HEK293 (cell line): ENCODE measurements around the gene CENPO.

Source experiments
- CTCF ChIA-PET: fragments of 350-600 bp; formaldehyde crosslinking; extraction: SDS; loops from one replicate; lab custom pipeline; 2021; ENCODE audit warnings: antibody characterized with exemption; lab: Yijun Ruan, JAX
- POLR2A ChIA-PET: fragments of 300-600 bp; formaldehyde crosslinking; extraction: SDS; loops from one replicate; lab custom pipeline; 2020; ENCODE audit warnings: antibody characterized with exemption, inconsistent platforms; lab: Yijun Ruan, JAX
- H3K27ac ChIP-seq: fragments of 200-500 bp; sonication (Bioruptor generic); 2 replicates; pipeline ENCODE4 v1.5.1; 2014; ENCODE audit warnings: low read depth, low read length, control low read depth, inconsistent platforms; ENCODE audit errors: extremely low read depth
- H3K36me3 ChIP-seq, 2 experiments: fragments of 200-500 bp in 1 of 2; sonication (Bioruptor generic) in 1 of 2; 1 replicate in 1 of 2; 2 replicates in 1 of 2; pipeline ENCODE4 v1.5.1; 2014 to 2017; ENCODE audit warnings: inconsistent platforms in 2 of 2, low read length in 2 of 2; ENCODE audit not compliant: control insufficient read depth in 2 of 2, insufficient read depth in 1 of 2
- H3K4me1 ChIP-seq: fragments of 200-500 bp; sonication (Bioruptor generic); 2 replicates; pipeline ENCODE4 v1.5.1; 2014; ENCODE audit warnings: mild to moderate bottlenecking, low read length, inconsistent platforms; ENCODE audit not compliant: control insufficient read depth, insufficient read depth
- H3K4me3 ChIP-seq: 2 replicates; pipeline ENCODE4 v1.5.1; 2011; ENCODE audit warnings: low read depth, mild to moderate bottlenecking, control low read depth, low read length, moderate library complexity
- H3K9me3 ChIP-seq: fragments of 200-500 bp; sonication (Bioruptor generic); 2 replicates; pipeline ENCODE4 v1.5.1; 2014; ENCODE audit warnings: low read depth, low read length, inconsistent platforms; ENCODE audit not compliant: control insufficient read depth, insufficient read depth
- HOXA7 ChIP-seq: sonication (generic); formaldehyde crosslinking; IDR thresholded peaks from 2 replicates; pipeline ENCODE4 v1.8.1; 2022; ENCODE audit warnings: missing genetic modification reagents, borderline replicate concordance
- HOXC10 ChIP-seq: sonication (generic); formaldehyde crosslinking; IDR thresholded peaks from 2 replicates; pipeline ENCODE4 v1.8.1; 2023; ENCODE audit warnings: mild to moderate bottlenecking, missing genetic modification reagents
- SP2 ChIP-seq: fragments of 450-650 bp; formaldehyde crosslinking; IDR thresholded peaks from 2 replicates; pipeline ENCODE4 v1.5.1; 2016; ENCODE audit warnings: missing biosample characterization, missing genetic modification characterization
- ZBTB10 ChIP-seq: fragments of 450-650 bp; formaldehyde crosslinking; IDR thresholded peaks from 2 replicates; pipeline ENCODE4 v1.5.1; 2016; ENCODE audit warnings: missing biosample characterization, missing genetic modification characterization
- ZBTB20 ChIP-seq: fragments of 450-650 bp; formaldehyde crosslinking; IDR thresholded peaks from 2 replicates; pipeline ENCODE4 v1.5.1; 2016; ENCODE audit warnings: missing biosample characterization, missing genetic modification characterization
- ZBTB7A ChIP-seq: fragments of 450-650 bp; formaldehyde crosslinking; IDR thresholded peaks from 2 replicates; pipeline ENCODE4 v1.5.1; 2016; ENCODE audit warnings: low read depth, missing biosample characterization, missing genetic modification characterization
- ZNF184 ChIP-seq: fragments of 450-650 bp; IDR thresholded peaks from 2 replicates; pipeline ENCODE4 v1.5.1; 2018; ENCODE audit warnings: missing biosample characterization, mild to moderate bottlenecking, missing genetic modification characterization
- ZNF211 ChIP-seq: fragments of 450-650 bp; formaldehyde crosslinking; IDR thresholded peaks from 2 replicates; pipeline ENCODE4 v1.5.1; 2016; ENCODE audit warnings: low read depth, missing biosample characterization, missing genetic modification characterization
- ZNF23 ChIP-seq: fragments of 450-650 bp; formaldehyde crosslinking; IDR thresholded peaks from 2 replicates; pipeline ENCODE4 v1.5.1; 2016; ENCODE audit warnings: missing biosample characterization, missing genetic modification characterization, borderline replicate concordance
- ZNF350 ChIP-seq: fragments of 450-650 bp; formaldehyde crosslinking; IDR thresholded peaks from 2 replicates; pipeline ENCODE4 v1.5.0; 2017; ENCODE audit warnings: missing biosample characterization, mild to moderate bottlenecking, missing genetic modification characterization
- ZNF394 ChIP-seq: fragments of 450-650 bp; formaldehyde crosslinking; IDR thresholded peaks from 2 replicates; pipeline ENCODE4 v1.5.1; 2016; ENCODE audit warnings: missing biosample characterization, missing genetic modification characterization, mild to moderate bottlenecking, moderate library complexity, borderline replicate concordance
- ZNF404 ChIP-seq: fragments of 450-650 bp; formaldehyde crosslinking; IDR thresholded peaks from 2 replicates; pipeline ENCODE4 v1.5.1; 2017; ENCODE audit warnings: missing biosample characterization, missing genetic modification characterization
- ZSCAN30 ChIP-seq: fragments of 450-650 bp; IDR thresholded peaks from 2 replicates; pipeline ENCODE4 v1.5.1; 2018; ENCODE audit warnings: missing biosample characterization, mild to moderate bottlenecking, missing genetic modification characterization, moderate library complexity
- TF ChIP-seq, protein P1 (sequence below): fragments of 450-650 bp; formaldehyde crosslinking; IDR thresholded peaks from 2 replicates; pipeline ENCODE4 v1.5.1; 2017; ENCODE audit warnings: missing biosample characterization, missing genetic modification characterization
- TF ChIP-seq, protein P2 (sequence below): fragments of 450-650 bp; formaldehyde crosslinking; IDR thresholded peaks from 2 replicates; pipeline ENCODE4 v1.5.1; 2016; ENCODE audit warnings: missing biosample characterization, missing genetic modification characterization
- TF ChIP-seq, protein P3 (sequence below): fragments of 450-650 bp; formaldehyde crosslinking; IDR thresholded peaks from 2 replicates; pipeline ENCODE4 v1.5.1; 2016; ENCODE audit warnings: missing biosample characterization, missing genetic modification characterization, low read depth

CENPO gene

GRCh38 chr2:24852026-24852425, 58.8 kb downstream of the CENPO start:
- Histone ChIP-seq H3K9me3 (no peaks in the 10 kb centered on the region), H3K27ac (no peak overlapping the region), H3K36me3 (peaks cover 0 to 21% of the 10 kb centered on the region in 2 experiments; a peak in 1 of 3 replicates), H3K4me3 (no peak overlapping the region), H3K4me1 (no peaks in the 10 kb centered on the region; the same call in 1 of the 2 replicates)
- POLR2A ChIA-PET: no interaction called here
- CTCF ChIA-PET: no interaction called here
- TF ChIP-seq ZNF394 (tag by site-specific recombination): no peak
- no peak for TF ChIP-seq ZBTB20 (tag by site-specific recombination)
- TF ChIP-seq, all 188 proteins: peak for 0

DNA sequence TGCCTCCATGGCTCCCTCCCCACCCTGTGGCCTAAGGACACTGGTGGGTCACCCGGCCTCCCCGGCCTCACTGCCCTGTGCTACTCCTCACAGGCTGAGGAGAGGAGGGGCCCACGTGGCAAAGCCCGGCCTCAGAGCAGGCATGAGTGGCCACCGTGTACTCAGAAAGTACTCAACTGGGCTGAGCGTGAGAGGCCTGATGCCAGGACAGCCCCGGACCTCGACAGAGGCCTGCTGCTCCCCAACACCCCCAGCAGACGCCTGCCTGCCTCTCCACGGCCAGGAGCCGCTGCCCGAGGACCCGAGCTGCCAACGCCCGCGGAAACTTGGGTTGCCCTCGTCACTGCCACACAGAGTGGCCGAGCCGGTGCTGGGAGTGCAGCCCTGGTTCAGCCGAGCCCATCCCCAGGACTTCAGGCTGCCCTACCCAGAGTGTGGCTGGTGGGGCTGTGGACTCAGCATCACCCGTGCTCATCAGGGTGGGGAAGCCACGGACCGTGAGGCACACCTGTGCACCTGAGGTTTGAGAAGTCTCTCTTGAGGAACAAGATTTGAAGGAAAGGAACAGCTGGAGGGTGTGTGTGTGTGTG, 59.3 kb downstream of the CENPO start:
- peaks cover 0 to 21% of the 10 kb centered on the region in 2 experiments; a peak in 1 of 3 replicates for H3K36me3 ChIP-seq
- H3K4me1 ChIP-seq: no peaks in the 10 kb centered on the region; the same call in 1 of the 2 replicates
- ChIA-PET POLR2A (interaction anchor here (0.6 kb wide), 1 partner anchor 42 kb away, joined by 6 read pairs; no protein-coding TSS in a partner anchor), CTCF (no interaction called here)
- no peak overlapping the region for H3K27ac ChIP-seq
- H3K9me3 ChIP-seq: no peaks in the 10 kb centered on the region
- TF ChIP-seq, protein P1, sequence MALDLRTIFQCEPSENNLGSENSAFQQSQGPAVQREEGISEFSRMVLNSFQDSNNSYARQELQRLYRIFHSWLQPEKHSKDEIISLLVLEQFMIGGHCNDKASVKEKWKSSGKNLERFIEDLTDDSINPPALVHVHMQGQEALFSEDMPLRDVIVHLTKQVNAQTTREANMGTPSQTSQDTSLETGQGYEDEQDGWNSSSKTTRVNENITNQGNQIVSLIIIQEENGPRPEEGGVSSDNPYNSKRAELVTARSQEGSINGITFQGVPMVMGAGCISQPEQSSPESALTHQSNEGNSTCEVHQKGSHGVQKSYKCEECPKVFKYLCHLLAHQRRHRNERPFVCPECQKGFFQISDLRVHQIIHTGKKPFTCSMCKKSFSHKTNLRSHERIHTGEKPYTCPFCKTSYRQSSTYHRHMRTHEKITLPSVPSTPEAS (tag by site-specific recombination): peak; percentile 50; the same call in 1 of the 2 replicates
- TF ChIP-seq ZBTB7A (no peak), ZNF350 (tag by site-specific recombination) (no peak)
- no peak overlapping the region for H3K4me3 ChIP-seq

GRCh38 chr2:24853046-24853445, 59.8 kb downstream of the CENPO start:
- no peak for TF ChIP-seq ZNF23 (tag by site-specific recombination)
- H3K27ac ChIP-seq: no peak overlapping the region
- no peaks in the 10 kb centered on the region; the same call in 1 of the 2 replicates for H3K4me1 ChIP-seq
- no peak overlapping the region for H3K4me3 ChIP-seq
- H3K36me3 ChIP-seq: peaks cover 0 to 21% of the 10 kb centered on the region in 2 experiments; a peak in 1 of 3 replicates
- ChIA-PET POLR2A (interaction anchor here (0.6 to 0.9 kb wide), 2 partner anchors 32 to 43 kb away, joined by 4 to 6 read pairs; no protein-coding TSS in a partner anchor), CTCF (no interaction called here)
- H3K9me3 ChIP-seq: no peaks in the 10 kb centered on the region

GRCh38 chr2:24853996-24854395, 60.8 kb downstream of the CENPO start:
- H3K4me3 ChIP-seq: no peak overlapping the region
- H3K27ac ChIP-seq: no peak overlapping the region
- H3K4me1 ChIP-seq: no peaks in the 10 kb centered on the region; the same call in 1 of the 2 replicates
- no peaks in the 10 kb centered on the region for H3K9me3 ChIP-seq
- CTCF ChIA-PET: no interaction called here
- POLR2A ChIA-PET: interaction anchor here (0.9 kb wide), 1 partner anchor 31 kb away, joined by 4 read pairs; no protein-coding TSS in a partner anchor
- peaks cover 0 to 26% of the 10 kb centered on the region in 2 experiments; a peak in 1 of 3 replicates for H3K36me3 ChIP-seq
- no peak for TF ChIP-seq ZBTB10 (tag by site-specific recombination)
- TF ChIP-seq ZSCAN30: no peak
- TF ChIP-seq, protein P2, sequence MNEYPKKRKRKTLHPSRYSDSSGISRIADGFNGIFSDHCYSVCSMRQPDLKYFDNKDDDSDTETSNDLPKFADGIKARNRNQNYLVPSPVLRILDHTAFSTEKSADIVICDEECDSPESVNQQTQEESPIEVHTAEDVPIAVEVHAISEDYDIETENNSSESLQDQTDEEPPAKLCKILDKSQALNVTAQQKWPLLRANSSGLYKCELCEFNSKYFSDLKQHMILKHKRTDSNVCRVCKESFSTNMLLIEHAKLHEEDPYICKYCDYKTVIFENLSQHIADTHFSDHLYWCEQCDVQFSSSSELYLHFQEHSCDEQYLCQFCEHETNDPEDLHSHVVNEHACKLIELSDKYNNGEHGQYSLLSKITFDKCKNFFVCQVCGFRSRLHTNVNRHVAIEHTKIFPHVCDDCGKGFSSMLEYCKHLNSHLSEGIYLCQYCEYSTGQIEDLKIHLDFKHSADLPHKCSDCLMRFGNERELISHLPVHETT: no peak
- TF ChIP-seq ZNF184 (tag by site-specific recombination): no peak
- TF ChIP-seq, protein P3, sequence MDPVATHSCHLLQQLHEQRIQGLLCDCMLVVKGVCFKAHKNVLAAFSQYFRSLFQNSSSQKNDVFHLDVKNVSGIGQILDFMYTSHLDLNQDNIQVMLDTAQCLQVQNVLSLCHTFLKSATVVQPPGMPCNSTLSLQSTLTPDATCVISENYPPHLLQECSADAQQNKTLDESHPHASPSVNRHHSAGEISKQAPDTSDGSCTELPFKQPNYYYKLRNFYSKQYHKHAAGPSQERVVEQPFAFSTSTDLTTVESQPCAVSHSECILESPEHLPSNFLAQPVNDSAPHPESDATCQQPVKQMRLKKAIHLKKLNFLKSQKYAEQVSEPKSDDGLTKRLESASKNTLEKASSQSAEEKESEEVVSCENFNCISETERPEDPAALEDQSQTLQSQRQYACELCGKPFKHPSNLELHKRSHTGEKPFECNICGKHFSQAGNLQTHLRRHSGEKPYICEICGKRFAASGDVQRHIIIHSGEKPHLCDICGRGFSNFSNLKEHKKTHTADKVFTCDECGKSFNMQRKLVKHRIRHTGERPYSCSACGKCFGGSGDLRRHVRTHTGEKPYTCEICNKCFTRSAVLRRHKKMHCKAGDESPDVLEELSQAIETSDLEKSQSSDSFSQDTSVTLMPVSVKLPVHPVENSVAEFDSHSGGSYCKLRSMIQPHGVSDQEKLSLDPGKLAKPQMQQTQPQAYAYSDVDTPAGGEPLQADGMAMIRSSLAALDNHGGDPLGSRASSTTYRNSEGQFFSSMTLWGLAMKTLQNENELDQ (tag by site-specific recombination): no peak
- TF ChIP-seq HOXA7 (CRISPR knock-in tag): no peak
- no peak for TF ChIP-seq HOXC10 (CRISPR knock-in tag)
- TF ChIP-seq SP2 (tag by site-specific recombination): no peak
- no peak for TF ChIP-seq ZNF211 (tag by site-specific recombination)
- no peak for TF ChIP-seq ZNF404 (tag by site-specific recombination)
